Measurements from ENCODE around the gene TP53BP2.
"Not testable (repeated sequence)": the region's sequence is repeated elsewhere in the genome, so short reads cannot be mapped to it uniquely, and the experiment has no call there.

TP53BP2 gene

GRCh38 chr1:223750730-223751570 lies 94.8 kb downstream of the TP53BP2 start:
- TF ChIP-seq POLR2A (IDR thresholded peaks at IDR 0.05; ENCODE audit: low read depth, low read length): no peak
- no peak for FAIRE-seq

GRCh38 chr1:223748773-223749733 lies 96.7 kb downstream of the TP53BP2 start:
- FAIRE-seq: no peak
- TF ChIP-seq POLR2A (IDR thresholded peaks at IDR 0.05; ENCODE audit: low read depth, low read length): no peak
- no peak for DNase-seq (ENCODE audit: insufficient read length, low spot score)

More at GRCh38 chr1:223750730-223751570, 94.8 kb downstream of the TP53BP2 start:
- DNase-seq (ENCODE audit: insufficient read length, low spot score): no peak

GRCh38 chr1:223748405-223748772 lies 97.4 kb downstream of the TP53BP2 start:
- DNase-seq (ENCODE audit: insufficient read length, low spot score): no peak
- no peak for TF ChIP-seq POLR2A (IDR thresholded peaks at IDR 0.05; ENCODE audit: low read depth, low read length)
- no peak for FAIRE-seq

- no peak for FAIRE-seq
- no peak for TF ChIP-seq POLR2A (IDR thresholded peaks at IDR 0.05; ENCODE audit: low read depth, low read length)
- no peak for DNase-seq (ENCODE audit: insufficient read length, low spot score)
Observed at GRCh38 chr1:223747838-223748335, 97.9 kb downstream of the TP53BP2 start.

- FAIRE-seq (no peak), DNase-seq (ENCODE audit: insufficient read length, low spot score) (no peak)
Observed at GRCh38 chr1:223745731-223746130, 100.0 kb downstream of the TP53BP2 start.

GRCh38 chr1:223742856-223743517 lies 102.8 kb downstream of the TP53BP2 start:
- no peak for TF ChIP-seq POLR2A (IDR thresholded peaks at IDR 0.05; ENCODE audit: low read depth, low read length)
- FAIRE-seq: no peak
- DNase-seq (ENCODE audit: insufficient read length, low spot score): no peak

More at GRCh38 chr1:223745731-223746130, 100.0 kb downstream of the TP53BP2 start:
- no peak for TF ChIP-seq POLR2A (IDR thresholded peaks at IDR 0.05; ENCODE audit: low read depth, low read length)

GRCh38 chr1:223741861-223742260 lies 103.9 kb downstream of the TP53BP2 start:
- DNase-seq (ENCODE audit: insufficient read length, low spot score): no peak
- no peak for FAIRE-seq
- TF ChIP-seq POLR2A (IDR thresholded peaks at IDR 0.05; ENCODE audit: low read depth, low read length): no peak

GRCh38 chr1:223740038-223740736 lies 105.6 kb downstream of the TP53BP2 start:
- not testable (repeated sequence) for FAIRE-seq; DNase-seq (ENCODE audit: insufficient read length, low spot score)

- FAIRE-seq (no peak), DNase-seq (ENCODE audit: insufficient read length, low spot score) (no peak)
- TF ChIP-seq POLR2A (IDR thresholded peaks at IDR 0.05; ENCODE audit: low read depth, low read length): no peak
Observed at GRCh38 chr1:223739366-223740037, 106.2 kb downstream of the TP53BP2 start.

- FAIRE-seq: no peak
- DNase-seq (ENCODE audit: insufficient read length, low spot score): no peak
- no peak for TF ChIP-seq POLR2A (IDR thresholded peaks at IDR 0.05; ENCODE audit: low read depth, low read length)
Observed at GRCh38 chr1:223738465-223739365, 107.0 kb downstream of the TP53BP2 start.

- no peak for FAIRE-seq
- TF ChIP-seq POLR2A (IDR thresholded peaks at IDR 0.05; ENCODE audit: low read depth, low read length): no peak
- no peak for DNase-seq (ENCODE audit: insufficient read length, low spot score)
Observed at GRCh38 chr1:223737342-223737741, 108.4 kb downstream of the TP53BP2 start.

- not testable (repeated sequence) for FAIRE-seq; DNase-seq (ENCODE audit: insufficient read length, low spot score)
Observed at GRCh38 chr1:223736638-223737037, 109.1 kb downstream of the TP53BP2 start.

Data from H54 (cell line).